Activated CD8-positive, alpha-beta T cell treated with anti-CD3 and anti-CD28 coated beads, Interleukin-2, amount 10 ng/mL, durations not matched to agents 7 days and 5 days (primary cell): ENCODE data around the gene UBASH3A. TPM values are rescaled to one million over a fixed set of nuclear protein-coding genes. Genes with fewer than 3 reads are reported as not detected.

Experiments
- ATAC-seq: fragments of 150-1000 bp; cut with Tn5 transposase; one replicate; pipeline ENCODE4 v1.10.0; 2021; ENCODE audit warnings: moderate library complexity
- CTCF ChIA-PET: fragments of 350-600 bp; sonication (Branson Sonifier 250); formaldehyde crosslinking; loops from one replicate; lab custom pipeline; 2021; ENCODE audit warnings: antibody characterized with exemption; lab: Charles Lee
- POLR2A ChIA-PET: fragments of 350-600 bp; sonication (Branson Sonifier 250); formaldehyde crosslinking; loops from one replicate; lab custom pipeline; 2021; ENCODE audit warnings: antibody characterized with exemption; lab: Charles Lee
- DNase-seq: peaks from one replicate; pipeline ENCODE4 v3.0.0-alpha.2; 2020
- H3K27ac Mint-ChIP-seq: one replicate; pipeline ENCODE4 v1.8.0; 2021; ENCODE audit warnings: mild to moderate bottlenecking, mixed read lengths
- H3K27me3 Mint-ChIP-seq: one replicate; pipeline ENCODE4 v1.8.0; 2021; ENCODE audit warnings: low read depth, mixed read lengths
- H3K36me3 Mint-ChIP-seq: one replicate; pipeline ENCODE4 v1.8.0; 2021; ENCODE audit warnings: low read depth, mixed read lengths
- H3K4me1 Mint-ChIP-seq: one replicate; pipeline ENCODE4 v1.8.0; 2021; ENCODE audit warnings: low read depth, mixed read lengths
- H3K4me3 Mint-ChIP-seq: one replicate; pipeline ENCODE4 v1.8.0; 2021; ENCODE audit warnings: mild to moderate bottlenecking, mixed read lengths
- H3K9me3 Mint-ChIP-seq: one replicate; pipeline ENCODE4 v1.8.0; 2022; ENCODE audit warnings: mixed read lengths; ENCODE audit not compliant: insufficient read depth
- total RNA-seq, 2 experiments: library from RNA; stranded (reverse); gene quantifications; one replicate each; pipeline ENCODE4 v1.2.3, GENCODE V29; 2021

The UBASH3A gene
- total RNA-seq, 2 experiments from 2014 or later: 68.7 to 74.0 TPM

- ATAC-seq (no peak), DNase-seq (no peak)
- H3K4me3 Mint-ChIP-seq: no peak overlapping the region
- no peak overlapping the region for H3K27ac Mint-ChIP-seq
- peaks cover 7% of the 10 kb centered on the region for H3K27me3 Mint-ChIP-seq
- no peaks in the 10 kb centered on the region for H3K36me3 Mint-ChIP-seq
- peaks cover 20% of the 10 kb centered on the region for H3K4me1 Mint-ChIP-seq
- CTCF ChIA-PET: no interaction called here
- POLR2A ChIA-PET: no interaction called here
- no peaks in the 10 kb centered on the region for H3K9me3 Mint-ChIP-seq
These were observed 39.3 kb upstream of the UBASH3A start for GRCh38 chr21:42364304-42364865.

GRCh38 chr21:42365770-42366169 is 37.9 kb upstream of the UBASH3A start:
- no peaks in the 10 kb centered on the region for H3K36me3 Mint-ChIP-seq
- H3K27me3 Mint-ChIP-seq: peaks cover 7% of the 10 kb centered on the region
- H3K4me1 Mint-ChIP-seq: peaks cover 24% of the 10 kb centered on the region
- H3K4me3 Mint-ChIP-seq: no peak overlapping the region
- no peak for DNase-seq
- H3K9me3 Mint-ChIP-seq: no peaks in the 10 kb centered on the region
- no peak for ATAC-seq
- POLR2A ChIA-PET: no interaction called here
- no peak overlapping the region for H3K27ac Mint-ChIP-seq
- CTCF ChIA-PET: no interaction called here

- no peak for ATAC-seq
- POLR2A ChIA-PET: no interaction called here
- CTCF ChIA-PET: interaction anchor here (1.0 to 1.8 kb wide), 3 partner anchors 15 to 83 kb away, joined by 3 to 4 read pairs (median 4); no protein-coding TSS in a partner anchor
- H3K27ac Mint-ChIP-seq: no peak within 1 kb of the TSS
- H3K9me3 Mint-ChIP-seq: no peaks in the 10 kb centered on the region
- peaks cover 24% of the 10 kb centered on the region for H3K4me1 Mint-ChIP-seq
- no peak for DNase-seq
- no peaks in the 10 kb centered on the region for H3K36me3 Mint-ChIP-seq
- no peak within 1 kb of the TSS for H3K4me3 Mint-ChIP-seq
- H3K27me3 Mint-ChIP-seq: peaks cover 7% of the 10 kb centered on the region
These were observed 37.3 kb upstream of the UBASH3A start, which contains the start of gene TFF1 for GRCh38 chr21:42366292-42367010. Gene TFF1 (minus strand): TSS chr21:42366535. CDS start chr21:42366495, 40 bp downstream.

DNA sequence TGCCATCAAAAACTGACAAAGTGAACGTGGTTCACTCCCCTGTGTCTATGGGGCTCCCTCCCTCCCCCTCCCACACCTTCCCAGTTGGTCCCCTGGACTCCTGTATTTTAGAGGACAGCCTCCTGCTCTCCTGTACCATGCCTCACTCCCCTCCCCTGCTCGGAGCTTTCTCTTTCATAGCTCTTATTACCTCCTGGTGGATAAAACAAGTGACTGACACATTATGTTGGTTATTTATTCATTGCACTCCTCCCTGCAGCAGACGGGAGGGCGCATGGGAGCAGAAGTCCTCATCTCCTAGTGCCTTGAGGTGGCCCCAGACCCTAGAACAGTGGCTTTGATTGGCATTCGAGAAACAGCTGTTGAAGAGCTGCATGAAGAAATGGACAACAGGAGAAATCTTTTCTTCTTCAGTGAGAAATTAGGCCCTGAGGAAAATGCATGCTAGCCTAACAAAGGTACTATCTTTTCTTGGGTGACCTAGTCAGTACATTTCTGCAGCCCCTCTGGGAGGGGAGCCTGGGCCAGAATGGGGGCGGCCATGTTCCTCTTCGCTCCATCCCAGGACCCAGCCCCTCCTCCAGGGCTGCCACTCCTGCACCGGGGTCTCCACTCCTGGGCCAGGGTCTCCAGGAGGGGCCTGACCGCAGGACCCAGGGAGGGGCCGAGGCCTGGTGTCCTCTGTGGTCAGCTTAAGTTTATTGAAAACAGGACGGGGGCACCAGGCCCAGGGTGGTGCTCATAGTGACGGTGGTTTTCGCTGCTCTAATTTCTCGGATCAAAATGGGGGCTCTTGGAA is 36.1 kb upstream of the UBASH3A start:
- ChIA-PET CTCF (interaction anchor here (0.6 to 1.8 kb wide), 4 partner anchors 13 to 82 kb away, joined by 3 to 4 read pairs (median 4); no protein-coding TSS in a partner anchor), POLR2A (interaction anchor here (1.2 kb wide), 1 partner anchor 36 kb away, joined by 4 read pairs; the partner anchor contains the start of gene UBASH3A)
- H3K9me3 Mint-ChIP-seq: no peaks in the 10 kb centered on the region
- no peak overlapping the region for H3K4me3 Mint-ChIP-seq
- ATAC-seq (no peak), DNase-seq (no peak)
- no peaks in the 10 kb centered on the region for H3K36me3 Mint-ChIP-seq
- no peak overlapping the region for H3K27ac Mint-ChIP-seq
- H3K4me1 Mint-ChIP-seq: peaks cover 24% of the 10 kb centered on the region
- H3K27me3 Mint-ChIP-seq: no peaks in the 10 kb centered on the region

DNA sequence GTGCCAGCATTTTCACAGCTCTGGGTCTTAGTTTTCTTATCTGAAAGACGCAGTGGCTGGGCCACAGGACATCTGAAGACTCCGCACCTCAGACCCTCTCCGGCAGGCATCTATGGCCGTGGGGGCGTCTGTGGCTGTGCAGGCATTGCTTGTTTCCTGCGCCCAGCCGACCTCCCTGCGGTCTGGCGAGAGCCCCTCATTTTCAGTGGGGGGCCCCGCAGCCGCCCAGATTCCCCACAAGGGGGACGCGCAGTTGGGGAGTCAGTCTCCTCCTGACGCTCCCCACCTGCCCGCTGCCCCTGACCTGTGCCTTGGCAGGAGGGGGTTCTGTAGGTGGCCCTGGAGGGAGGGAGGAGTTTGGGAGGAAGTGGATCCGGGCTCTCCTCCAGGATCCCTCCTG is 33.9 kb upstream of the UBASH3A start:
- Mint-ChIP-seq H3K36me3 (no peaks in the 10 kb centered on the region), H3K4me1 (peaks cover 37% of the 10 kb centered on the region)
- CTCF ChIA-PET: interaction anchor here (0.7 to 1.6 kb wide), 2 partner anchors 10 to 56 kb away, joined by 3 to 4 read pairs; no protein-coding TSS in a partner anchor

GRCh38 chr21:42370894-42371654 is 32.6 kb upstream of the UBASH3A start:
- Mint-ChIP-seq H3K27ac (no peak overlapping the region), H3K4me1 (peaks cover 39% of the 10 kb centered on the region), H3K9me3 (no peaks in the 10 kb centered on the region), H3K27me3 (no peaks in the 10 kb centered on the region), H3K4me3 (no peak overlapping the region), H3K36me3 (no peaks in the 10 kb centered on the region)
- ChIA-PET CTCF (no interaction called here), POLR2A (no interaction called here)
- ATAC-seq (no peak), DNase-seq (no peak)

More for the DNA sequence above, 33.9 kb upstream of the UBASH3A start:
- DNase-seq (no peak), ATAC-seq (no peak)
- no peak overlapping the region for H3K27ac Mint-ChIP-seq
- no peak overlapping the region for H3K4me3 Mint-ChIP-seq
- POLR2A ChIA-PET: no interaction called here
- H3K9me3 Mint-ChIP-seq: no peaks in the 10 kb centered on the region
- no peaks in the 10 kb centered on the region for H3K27me3 Mint-ChIP-seq

DNA sequence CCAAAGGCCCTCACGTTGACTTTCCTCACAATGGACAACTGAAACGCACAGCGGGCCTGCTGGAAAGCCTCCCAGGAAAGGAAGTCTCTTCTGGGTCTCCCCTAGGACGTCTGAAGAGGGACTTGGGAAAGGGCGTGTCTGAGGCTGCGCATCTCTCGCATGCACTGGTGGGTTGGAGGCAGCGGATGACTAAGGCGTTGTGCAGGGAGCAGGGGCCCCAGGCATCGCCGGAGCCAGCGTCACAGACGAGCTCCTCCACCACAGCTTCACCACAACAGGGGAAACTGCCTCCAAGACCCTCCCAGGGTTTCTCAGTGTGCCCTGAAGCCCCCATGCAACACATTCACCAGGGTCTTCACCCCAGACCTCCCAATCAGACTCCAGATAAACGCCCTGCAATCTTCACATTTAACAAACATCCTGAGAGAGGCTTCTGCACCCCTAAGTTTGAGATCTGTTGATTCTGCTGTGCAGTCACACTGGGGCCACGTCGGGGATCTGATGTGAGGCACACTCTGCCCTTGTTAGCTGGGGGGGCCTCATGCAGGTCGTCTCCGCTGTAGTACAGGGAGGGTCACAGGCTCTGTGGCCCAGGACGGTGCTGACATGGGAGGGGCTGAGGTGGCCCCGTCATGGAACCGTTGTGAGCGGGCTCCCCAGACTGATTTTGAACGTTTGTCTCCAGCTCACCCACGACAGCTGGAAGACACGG is 30.4 kb upstream of the UBASH3A start:
- CTCF ChIA-PET: interaction anchor here (1.4 to 1.6 kb wide), 3 partner anchors 13 to 135 kb away, joined by 3 to 5 read pairs (median 3); no protein-coding TSS in a partner anchor
- no peaks in the 10 kb centered on the region for H3K36me3 Mint-ChIP-seq
- POLR2A ChIA-PET: interaction anchor here (1.2 to 2.7 kb wide), 2 partner anchors 20 to 30 kb away, joined by 5 to 20 read pairs; partner anchors contain the start of gene UBASH3A
- no peak overlapping the region for H3K4me3 Mint-ChIP-seq
- peaks cover 34% of the 10 kb centered on the region for H3K4me1 Mint-ChIP-seq
- peak; percentile 55 for ATAC-seq
- H3K27ac Mint-ChIP-seq: peak overlapping the region; percentile 75
- no peaks in the 10 kb centered on the region for H3K9me3 Mint-ChIP-seq
- no peaks in the 10 kb centered on the region for H3K27me3 Mint-ChIP-seq
- peak; percentile 37 for DNase-seq

DNA sequence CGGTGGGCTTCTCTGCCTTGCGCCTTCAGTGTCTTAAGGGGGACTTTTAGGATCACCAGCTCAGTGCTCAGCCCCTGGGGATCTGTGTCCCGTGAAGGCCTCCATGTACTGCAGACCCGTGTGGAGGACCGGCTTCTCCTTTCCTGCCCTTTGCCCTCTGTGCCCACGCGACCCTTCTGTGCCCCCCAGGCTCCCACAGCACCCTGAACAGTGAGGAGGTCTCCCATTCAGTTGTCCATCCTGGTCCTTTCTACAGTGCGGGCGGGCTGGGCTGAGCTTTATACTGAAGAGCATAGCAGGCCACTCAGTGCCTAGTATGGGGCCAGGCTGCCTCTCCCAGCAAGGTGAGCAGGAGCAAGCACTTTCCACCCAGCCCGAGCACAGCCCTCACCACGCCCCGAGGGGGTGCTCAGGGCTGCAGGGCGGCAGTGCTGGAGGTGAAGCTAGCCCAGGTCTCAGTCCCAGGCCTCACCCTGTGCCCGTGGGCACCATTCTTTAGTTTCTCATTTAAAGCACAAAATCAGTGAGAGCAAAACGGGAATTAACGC is 29.7 kb upstream of the UBASH3A start:
- no peak overlapping the region for H3K4me3 Mint-ChIP-seq
- ChIA-PET CTCF (interaction anchor here (1.4 to 2.0 kb wide), 4 partner anchors 13 to 135 kb away, joined by 3 to 5 read pairs (median 4); no protein-coding TSS in a partner anchor), POLR2A (interaction anchor here (1.2 to 2.7 kb wide), 3 partner anchors 19 to 47 kb away, joined by 3 to 20 read pairs (median 5); partner anchors contain the start of gene UBASH3A)
- DNase-seq (no peak), ATAC-seq (peak; percentile 20)
- no peaks in the 10 kb centered on the region for H3K9me3 Mint-ChIP-seq
- peaks cover 32% of the 10 kb centered on the region for H3K4me1 Mint-ChIP-seq
- H3K27me3 Mint-ChIP-seq: no peaks in the 10 kb centered on the region
- no peaks in the 10 kb centered on the region for H3K36me3 Mint-ChIP-seq
- peak overlapping the region; percentile 23 for H3K27ac Mint-ChIP-seq

DNA sequence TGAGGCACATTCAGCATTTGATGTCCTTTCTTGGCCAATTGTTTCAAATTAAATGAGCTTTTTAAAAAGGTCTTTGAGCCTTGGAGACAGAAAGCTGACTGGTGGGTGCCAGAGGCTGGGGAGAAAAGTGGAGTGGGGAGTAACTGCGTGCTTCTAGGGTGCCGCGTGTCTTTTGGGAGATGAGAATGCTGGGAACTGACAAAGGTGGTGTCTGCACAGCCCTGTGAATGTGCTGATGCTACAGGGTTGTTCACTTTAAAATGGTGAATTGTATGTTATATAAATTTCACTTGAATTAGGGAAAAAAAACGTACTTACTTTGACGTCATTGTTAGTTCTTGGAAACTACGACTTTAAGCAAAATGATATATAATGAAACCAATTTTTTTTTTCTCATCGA is 29.2 kb upstream of the UBASH3A start:
- H3K9me3 Mint-ChIP-seq: no peaks in the 10 kb centered on the region
- ChIA-PET CTCF (interaction anchor here (1.6 to 2.0 kb wide), 3 partner anchors 14 to 30 kb away, joined by 3 to 5 read pairs (median 5); no protein-coding TSS in a partner anchor), POLR2A (interaction anchor here (0.9 to 2.7 kb wide), 4 partner anchors 13 to 47 kb away, joined by 3 to 20 read pairs (median 4); partner anchors contain the start of gene UBASH3A)
- no peaks in the 10 kb centered on the region for H3K36me3 Mint-ChIP-seq
- H3K27me3 Mint-ChIP-seq: no peaks in the 10 kb centered on the region
- H3K4me3 Mint-ChIP-seq: no peak overlapping the region
- peaks cover 28% of the 10 kb centered on the region for H3K4me1 Mint-ChIP-seq
- ATAC-seq: no peak
- no peak overlapping the region for H3K27ac Mint-ChIP-seq
- DNase-seq: no peak

DNA sequence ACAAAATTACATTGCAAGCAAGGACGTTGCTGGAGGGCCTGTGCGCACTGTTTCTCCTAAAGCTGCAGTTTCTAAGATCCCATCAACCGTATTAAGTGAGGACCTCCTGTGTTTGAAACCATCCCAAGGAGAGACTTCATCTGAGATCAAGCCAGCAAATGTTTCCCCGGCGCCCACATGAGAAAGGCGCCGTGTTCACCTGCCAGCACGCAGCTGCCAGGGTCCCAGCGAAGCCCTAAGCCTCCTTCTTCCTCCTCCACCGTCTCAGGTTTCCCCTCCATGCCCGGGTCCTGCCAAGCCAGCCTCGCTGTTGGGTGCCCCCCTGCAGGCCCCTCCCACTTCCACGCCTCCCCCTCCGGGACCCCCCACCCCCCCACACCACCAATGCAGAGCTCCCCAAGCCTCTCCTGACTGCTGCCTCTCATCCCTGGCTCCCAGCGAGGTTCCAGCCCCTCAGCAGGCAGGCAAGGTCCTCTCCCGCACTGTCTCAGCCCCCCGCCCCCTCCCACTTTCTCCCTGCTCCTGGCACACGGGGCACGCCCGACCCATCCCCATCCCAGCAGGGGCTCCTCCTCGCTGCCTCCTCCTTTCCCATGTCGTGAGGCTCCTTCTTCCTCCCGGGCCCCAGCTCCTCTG is 28.7 kb upstream of the UBASH3A start:
- no peak for ATAC-seq
- ChIA-PET CTCF (interaction anchor here (1.6 to 2.0 kb wide), 3 partner anchors 14 to 30 kb away, joined by 3 to 5 read pairs (median 5); no protein-coding TSS in a partner anchor), POLR2A (interaction anchor here (0.9 to 2.7 kb wide), 4 partner anchors 14 to 46 kb away, joined by 3 to 20 read pairs (median 4); partner anchors contain the start of gene UBASH3A)
- no peaks in the 10 kb centered on the region for H3K36me3 Mint-ChIP-seq
- peaks cover 27% of the 10 kb centered on the region for H3K4me1 Mint-ChIP-seq
- no peak overlapping the region for H3K4me3 Mint-ChIP-seq
- H3K27ac Mint-ChIP-seq: no peak overlapping the region
- no peaks in the 10 kb centered on the region for H3K27me3 Mint-ChIP-seq
- no peak for DNase-seq
- no peaks in the 10 kb centered on the region for H3K9me3 Mint-ChIP-seq
